NB4 (cell line): ENCODE results near the gene ANO8.

Experiments
- DNase-seq: peaks from one replicate; pipeline ENCODE4 v3.0.0; 2010; ENCODE audit warnings: low read depth
- H3K4me3 ChIP-seq: one replicate; pipeline ENCODE4 v1.5.1; 2011; ENCODE audit warnings: mild to moderate bottlenecking, low read depth, low read length, moderate library complexity
- CTCF ChIP-seq: IDR thresholded peaks from one replicate; pipeline ENCODE4 v1.5.1; 2012; ENCODE audit warnings: low read depth, low read length
- MAX ChIP-seq: IDR thresholded peaks from 2 replicates; pipeline ENCODE4 v1.6.1; 2011; ENCODE audit warnings: low read depth, low read length
- MYC ChIP-seq: IDR thresholded peaks from 2 replicates; pipeline ENCODE4 v1.6.1; 2011; ENCODE audit warnings: low read depth, low read length
- POLR2A ChIP-seq: IDR thresholded peaks from 2 replicates; pipeline ENCODE4 v1.6.1; 2011; ENCODE audit warnings: mild to moderate bottlenecking; ENCODE audit not compliant: insufficient read length; ENCODE audit errors: extremely low read depth

Gene ANO8

GRCh38 chr19:17340302-17340870 is 5.7 kb upstream of the ANO8 start:
- TF ChIP-seq POLR2A, result no peak
- TF ChIP-seq MYC, result no peak
- no peak for TF ChIP-seq CTCF
- TF ChIP-seq MAX, result no peak
- no peak for DNase-seq
- no peak overlapping the region for H3K4me3 ChIP-seq

GRCh38 chr19:17339088-17339741 is 4.6 kb upstream of the ANO8 start:
- no peak for DNase-seq
- TF ChIP-seq MYC (no peak), CTCF (no peak), MAX (no peak), POLR2A (no peak)
- H3K4me3 ChIP-seq, result no peak overlapping the region

- no peak for DNase-seq
- TF ChIP-seq POLR2A, result no peak
- TF ChIP-seq CTCF, result no peak
- no peak for TF ChIP-seq MAX
- no peak for TF ChIP-seq MYC
- H3K4me3 ChIP-seq, result peak overlapping the region; percentile 86
These were observed 3.9 kb upstream of the ANO8 start for GRCh38 chr19:17338433-17339078.

- H3K4me3 ChIP-seq, result peak overlapping the region; percentile 86
- peak; percentile 63 for DNase-seq
- no peak for TF ChIP-seq CTCF
- TF ChIP-seq MAX, result no peak
- no peak for TF ChIP-seq MYC
- no peak for TF ChIP-seq POLR2A
These were observed 3.2 kb upstream of the ANO8 start for GRCh38 chr19:17337675-17338432.

GRCh38 chr19:17336872-17337674 is 2.4 kb upstream of the ANO8 start, which contains the start of gene GTPBP3:
GTPBP3 (plus strand) TSS chr19:17337553; CDS start chr19:17337612, 59 bp downstream.
- peak; percentile 99 for DNase-seq
- H3K4me3 ChIP-seq, result peak within 1 kb of the TSS; percentile 86
- TF ChIP-seq POLR2A, result peak; percentile 79
- TF ChIP-seq CTCF, result no peak
- TF ChIP-seq MYC, result peak; percentile 94
- peak; percentile 84; the same call in 1 of the 2 replicates for TF ChIP-seq MAX
